ENCODE data around the gene CCSER2. TPM values are rescaled to one million over a fixed set of nuclear protein-coding genes. Genes with fewer than 3 reads are reported as not detected.

CCSER2 gene
- polyA plus RNA-seq, 4 donors: 9.8 to 22.8 (median 16.2) TPM

DNA sequence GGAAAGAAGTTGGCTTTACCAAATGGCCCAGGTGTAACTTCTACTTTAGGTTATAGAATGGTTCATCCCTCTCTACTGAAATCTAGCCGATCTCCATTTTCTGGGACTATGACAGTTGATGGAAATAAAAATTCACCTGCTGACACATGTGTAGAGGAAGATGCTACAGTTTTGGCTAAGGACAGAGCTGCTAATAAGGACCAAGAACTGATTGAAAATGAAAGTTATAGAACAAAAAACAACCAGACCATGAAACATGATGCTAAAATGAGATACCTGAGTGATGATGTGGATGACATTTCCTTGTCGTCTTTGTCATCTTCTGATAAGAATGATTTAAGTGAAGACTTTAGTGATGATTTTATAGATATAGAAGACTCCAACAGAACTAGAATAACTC is 43.6 kb downstream of the CCSER2 start:
- Histone ChIP-seq H3K27ac (ENCODE audit: low read depth in 1 of 3, low read length in 2 of 3) (no peak overlapping the region), H3K27me3 (ENCODE audit: control insufficient read depth in 3 of 3, insufficient read depth in 3 of 3, low read length in 3 of 3) (no peaks in the 10 kb centered on the region), H3K9me3 (ENCODE audit: control insufficient read depth in 2 of 2, insufficient read depth in 1 of 2, low read depth in 1 of 2, low read length in 1 of 2) (no peaks in the 10 kb centered on the region), H3K4me1 (ENCODE audit: control insufficient read depth in 3 of 3, insufficient read depth in 2 of 3, low read depth in 1 of 3, low read length in 2 of 3) (no peaks in the 10 kb centered on the region), H3K4me3 (ENCODE audit: low read depth in 1 of 3, low read length in 3 of 3) (no peak overlapping the region), H3K36me3 (ENCODE audit: control insufficient read depth in 3 of 3, insufficient read depth in 2 of 3, low read depth in 1 of 3, low read length in 3 of 3) (peaks cover 0 to 11% (median 3%) of the 10 kb centered on the region in 3 donors)
- WGBS, 3 donors: 89 to 91% (median 90%) methylated on average over 2 of the region's 2 CpGs
- DNase-seq (no peak), FAIRE-seq (no peak)

DNA sequence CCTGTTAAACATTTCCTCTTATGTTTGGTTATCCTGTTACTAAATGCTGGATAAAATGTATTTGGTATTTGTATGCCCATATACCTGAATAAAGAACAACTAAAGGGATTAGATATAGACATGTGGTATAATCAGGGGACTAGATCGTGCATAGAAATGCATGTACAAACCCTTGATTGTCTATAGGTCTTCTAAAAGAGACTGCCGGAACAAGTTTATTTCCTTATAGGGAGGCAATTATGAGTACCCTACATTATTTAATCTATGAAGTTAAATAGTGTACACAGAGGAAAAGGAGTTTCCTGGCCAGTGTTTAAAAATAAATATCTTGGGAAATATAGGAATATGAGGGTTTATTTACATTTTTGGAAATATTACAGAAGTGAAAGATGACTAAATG is 44.6 kb downstream of the CCSER2 start:
- 73 to 89% (median 82%) methylated on average over 2 of the region's 2 CpGs for WGBS, 3 donors
- no peaks in the 10 kb centered on the region for H3K27me3 ChIP-seq (ENCODE audit: control insufficient read depth in 3 of 3, insufficient read depth in 3 of 3, low read length in 3 of 3)
- DNase-seq: no peak
- H3K27ac ChIP-seq (ENCODE audit: low read depth in 1 of 3, low read length in 2 of 3): no peak overlapping the region
- no peak for FAIRE-seq
- no peaks in the 10 kb centered on the region for H3K9me3 ChIP-seq (ENCODE audit: control insufficient read depth in 2 of 2, insufficient read depth in 1 of 2, low read depth in 1 of 2, low read length in 1 of 2)
- no peaks in the 10 kb centered on the region for H3K4me1 ChIP-seq (ENCODE audit: control insufficient read depth in 3 of 3, insufficient read depth in 2 of 3, low read depth in 1 of 3, low read length in 2 of 3)
- peaks cover 0 to 11% (median 3%) of the 10 kb centered on the region in 3 donors for H3K36me3 ChIP-seq (ENCODE audit: control insufficient read depth in 3 of 3, insufficient read depth in 2 of 3, low read depth in 1 of 3, low read length in 3 of 3)
- H3K4me3 ChIP-seq (ENCODE audit: low read depth in 1 of 3, low read length in 3 of 3): no peak overlapping the region

DNA sequence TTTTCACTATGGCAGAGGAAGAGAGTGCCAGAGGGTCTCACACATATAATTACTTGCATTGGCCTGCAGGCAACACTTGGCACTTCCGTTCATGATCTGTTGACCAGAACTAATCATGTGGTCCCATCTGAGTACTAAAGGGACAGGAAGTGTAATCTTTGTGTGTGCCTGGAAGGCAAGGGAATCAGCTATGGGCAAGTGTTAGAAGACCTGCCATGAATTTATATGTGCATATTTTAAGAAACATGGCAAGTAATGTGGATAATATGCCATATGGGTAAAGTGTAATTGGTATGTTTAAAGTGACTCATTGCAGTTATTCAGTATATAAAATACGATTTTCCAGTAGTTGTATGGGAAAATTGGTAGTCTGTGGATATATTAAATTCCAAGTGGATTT is 46.1 kb downstream of the CCSER2 start:
- no peaks in the 10 kb centered on the region for H3K9me3 ChIP-seq (ENCODE audit: control insufficient read depth in 2 of 2, insufficient read depth in 1 of 2, low read depth in 1 of 2, low read length in 1 of 2)
- 59 to 64% (median 64%) methylated on average over 2 of the region's 2 CpGs for WGBS, 3 donors

GRCh38 chr10:84375011-84375410 is 46.6 kb downstream of the CCSER2 start:
- peak; percentile 61 to 64 for DNase-seq
- peaks cover 0 to 11% (median 3%) of the 10 kb centered on the region in 3 donors for H3K36me3 ChIP-seq (ENCODE audit: control insufficient read depth in 3 of 3, insufficient read depth in 2 of 3, low read depth in 1 of 3, low read length in 3 of 3)
- no peak overlapping the region for H3K27ac ChIP-seq (ENCODE audit: low read depth in 1 of 3, low read length in 2 of 3)
- no peak overlapping the region for H3K4me3 ChIP-seq (ENCODE audit: low read depth in 1 of 3, low read length in 3 of 3)
- no peak for FAIRE-seq
- no peaks in the 10 kb centered on the region for H3K27me3 ChIP-seq (ENCODE audit: control insufficient read depth in 3 of 3, insufficient read depth in 3 of 3, low read length in 3 of 3)
- H3K4me1 ChIP-seq (ENCODE audit: control insufficient read depth in 3 of 3, insufficient read depth in 2 of 3, low read depth in 1 of 3, low read length in 2 of 3): no peaks in the 10 kb centered on the region
- no peaks in the 10 kb centered on the region for H3K9me3 ChIP-seq (ENCODE audit: control insufficient read depth in 2 of 2, insufficient read depth in 1 of 2, low read depth in 1 of 2, low read length in 1 of 2)

More for the DNA sequence above, 46.1 kb downstream of the CCSER2 start:
- H3K4me1 ChIP-seq (ENCODE audit: control insufficient read depth in 3 of 3, insufficient read depth in 2 of 3, low read depth in 1 of 3, low read length in 2 of 3): no peaks in the 10 kb centered on the region
- peaks cover 0 to 11% (median 3%) of the 10 kb centered on the region in 3 donors for H3K36me3 ChIP-seq (ENCODE audit: control insufficient read depth in 3 of 3, insufficient read depth in 2 of 3, low read depth in 1 of 3, low read length in 3 of 3)
- FAIRE-seq (no peak), DNase-seq (no peak)
- no peaks in the 10 kb centered on the region for H3K27me3 ChIP-seq (ENCODE audit: control insufficient read depth in 3 of 3, insufficient read depth in 3 of 3, low read length in 3 of 3)
- no peak overlapping the region for H3K27ac ChIP-seq (ENCODE audit: low read depth in 1 of 3, low read length in 2 of 3)
- no peak overlapping the region for H3K4me3 ChIP-seq (ENCODE audit: low read depth in 1 of 3, low read length in 3 of 3)

GRCh38 chr10:84375881-84376280 is 47.5 kb downstream of the CCSER2 start:
- no peak overlapping the region for H3K4me3 ChIP-seq (ENCODE audit: low read depth in 1 of 3, low read length in 3 of 3)
- no peak for FAIRE-seq
- H3K36me3 ChIP-seq (ENCODE audit: control insufficient read depth in 3 of 3, insufficient read depth in 2 of 3, low read depth in 1 of 3, low read length in 3 of 3): peaks cover 3 to 11% (median 4%) of the 10 kb centered on the region in 3 donors
- WGBS, 3 donors: 81 to 100% (median 89%) methylated on average over 1 of the region's 1 CpG
- no peak for DNase-seq
- H3K27me3 ChIP-seq (ENCODE audit: control insufficient read depth in 3 of 3, insufficient read depth in 3 of 3, low read length in 3 of 3): no peaks in the 10 kb centered on the region
- no peaks in the 10 kb centered on the region for H3K9me3 ChIP-seq (ENCODE audit: control insufficient read depth in 2 of 2, insufficient read depth in 1 of 2, low read depth in 1 of 2, low read length in 1 of 2)
- no peak overlapping the region for H3K27ac ChIP-seq (ENCODE audit: low read depth in 1 of 3, low read length in 2 of 3)
- no peaks in the 10 kb centered on the region for H3K4me1 ChIP-seq (ENCODE audit: control insufficient read depth in 3 of 3, insufficient read depth in 2 of 3, low read depth in 1 of 3, low read length in 2 of 3)

DNA sequence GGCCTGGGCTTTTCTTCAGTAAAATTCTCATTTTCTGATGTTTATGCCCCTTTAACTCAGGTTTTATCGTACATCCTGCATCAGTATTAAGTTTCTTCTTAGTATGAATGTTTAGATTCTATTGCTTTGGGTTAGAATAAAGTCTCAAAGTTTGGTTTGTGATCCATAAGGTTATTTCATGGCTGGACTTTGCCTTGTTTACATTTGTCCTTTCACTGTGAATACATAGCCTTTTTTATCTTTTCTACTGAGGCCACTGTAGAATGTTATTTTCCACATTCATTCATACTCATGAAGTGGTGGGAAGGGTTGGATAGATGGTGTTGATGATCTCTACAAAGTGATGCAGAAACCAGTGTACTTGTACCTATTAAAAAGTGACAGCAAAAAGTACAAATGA is 59.8 kb downstream of the CCSER2 start:
- no peak for DNase-seq
- H3K4me1 ChIP-seq (ENCODE audit: control insufficient read depth in 3 of 3, insufficient read depth in 2 of 3, low read depth in 1 of 3, low read length in 2 of 3): no peaks in the 10 kb centered on the region
- no peak overlapping the region for H3K4me3 ChIP-seq (ENCODE audit: low read depth in 1 of 3, low read length in 3 of 3)
- H3K9me3 ChIP-seq (ENCODE audit: control insufficient read depth in 2 of 2, insufficient read depth in 1 of 2, low read depth in 1 of 2, low read length in 1 of 2): peaks cover 0 to 12% of the 10 kb centered on the region in 2 donors
- H3K36me3 ChIP-seq (ENCODE audit: control insufficient read depth in 3 of 3, insufficient read depth in 2 of 3, low read depth in 1 of 3, low read length in 3 of 3): peaks cover 3 to 5% (median 4%) of the 10 kb centered on the region in 3 donors
- 85 to 96% (median 93%) methylated on average over 1 of the region's 1 CpG for WGBS, 3 donors
- no peaks in the 10 kb centered on the region for H3K27me3 ChIP-seq (ENCODE audit: control insufficient read depth in 3 of 3, insufficient read depth in 3 of 3, low read length in 3 of 3)
- H3K27ac ChIP-seq (ENCODE audit: low read depth in 1 of 3, low read length in 2 of 3): no peak overlapping the region
- no peak for FAIRE-seq

DNA sequence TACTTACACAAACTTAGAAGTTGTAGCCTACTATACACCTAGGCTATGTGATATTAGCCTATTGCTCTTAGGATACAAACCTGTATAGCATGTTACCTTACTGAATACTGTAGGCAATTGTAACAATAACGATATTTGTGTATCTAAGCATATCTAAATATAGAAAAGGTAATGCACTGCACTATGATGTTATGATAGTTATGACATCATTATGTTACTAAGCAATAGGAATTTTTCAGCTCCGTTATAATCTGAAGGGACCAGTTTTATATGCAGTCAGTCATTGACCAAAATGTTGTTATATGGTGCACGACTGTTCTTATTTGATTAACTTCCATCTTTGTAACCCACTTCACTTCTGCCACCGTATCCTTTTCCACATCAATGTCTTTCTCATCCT is 62.0 kb downstream of the CCSER2 start:
- H3K27ac ChIP-seq (ENCODE audit: low read depth in 1 of 3, low read length in 2 of 3): no peak overlapping the region
- FAIRE-seq (no peak), DNase-seq (no peak)
- peaks cover 1 to 5% (median 3%) of the 10 kb centered on the region in 3 donors for H3K36me3 ChIP-seq (ENCODE audit: control insufficient read depth in 3 of 3, insufficient read depth in 2 of 3, low read depth in 1 of 3, low read length in 3 of 3)
- peaks cover 0 to 9% of the 10 kb centered on the region in 2 donors for H3K9me3 ChIP-seq (ENCODE audit: control insufficient read depth in 2 of 2, insufficient read depth in 1 of 2, low read depth in 1 of 2, low read length in 1 of 2)
- no peak overlapping the region for H3K4me3 ChIP-seq (ENCODE audit: low read depth in 1 of 3, low read length in 3 of 3)
- 93 to 95% (median 94%) methylated on average over 4 of the region's 4 CpGs for WGBS, 3 donors
- H3K4me1 ChIP-seq (ENCODE audit: control insufficient read depth in 3 of 3, insufficient read depth in 2 of 3, low read depth in 1 of 3, low read length in 2 of 3): no peaks in the 10 kb centered on the region
- H3K27me3 ChIP-seq (ENCODE audit: control insufficient read depth in 3 of 3, insufficient read depth in 3 of 3, low read length in 3 of 3): no peaks in the 10 kb centered on the region

- Histone ChIP-seq H3K27me3 (ENCODE audit: control insufficient read depth in 3 of 3, insufficient read depth in 3 of 3, low read length in 3 of 3) (no peaks in the 10 kb centered on the region), H3K27ac (ENCODE audit: low read depth in 1 of 3, low read length in 2 of 3) (no peak overlapping the region), H3K4me3 (ENCODE audit: low read depth in 1 of 3, low read length in 3 of 3) (no peak overlapping the region), H3K9me3 (ENCODE audit: control insufficient read depth in 2 of 2, insufficient read depth in 1 of 2, low read depth in 1 of 2, low read length in 1 of 2) (peaks cover 0 to 12% of the 10 kb centered on the region in 2 donors), H3K36me3 (ENCODE audit: control insufficient read depth in 3 of 3, insufficient read depth in 2 of 3, low read depth in 1 of 3, low read length in 3 of 3) (peaks cover 1 to 5% (median 3%) of the 10 kb centered on the region in 3 donors), H3K4me1 (ENCODE audit: control insufficient read depth in 3 of 3, insufficient read depth in 2 of 3, low read depth in 1 of 3, low read length in 2 of 3) (no peaks in the 10 kb centered on the region)
- DNase-seq (no peak), FAIRE-seq (no peak)
- 89 to 100% (median 97%) methylated on average over 4 of the region's 4 CpGs for WGBS, 3 donors
Measured at GRCh38 chr10:84391326-84391725, 62.9 kb downstream of the CCSER2 start.

DNA sequence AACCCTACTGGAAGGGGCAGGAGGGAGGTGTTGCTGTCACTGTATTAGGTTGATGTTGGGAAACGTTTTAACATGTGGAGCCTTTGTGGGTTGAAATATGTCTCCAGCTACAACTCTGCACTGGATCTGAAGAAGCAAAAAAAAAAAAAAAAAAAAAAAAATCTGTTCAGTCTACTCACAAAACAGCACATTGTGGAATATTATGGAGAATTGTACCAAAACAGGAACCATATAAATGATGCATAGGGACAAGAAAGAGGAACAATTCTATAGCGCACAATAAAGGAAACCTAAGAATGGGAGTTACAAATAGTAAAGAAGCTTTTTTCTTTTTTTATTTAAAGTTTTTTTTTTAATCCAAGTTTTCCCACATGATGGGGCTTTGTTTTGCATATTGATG is 63.8 kb downstream of the CCSER2 start:
- Histone ChIP-seq H3K9me3 (ENCODE audit: control insufficient read depth in 2 of 2, insufficient read depth in 1 of 2, low read depth in 1 of 2, low read length in 1 of 2) (peaks cover 0 to 9% of the 10 kb centered on the region in 2 donors), H3K4me1 (ENCODE audit: control insufficient read depth in 3 of 3, insufficient read depth in 2 of 3, low read depth in 1 of 3, low read length in 2 of 3) (no peaks in the 10 kb centered on the region), H3K4me3 (ENCODE audit: low read depth in 1 of 3, low read length in 3 of 3) (no peak overlapping the region), H3K27ac (ENCODE audit: low read depth in 1 of 3, low read length in 2 of 3) (no peak overlapping the region), H3K36me3 (ENCODE audit: control insufficient read depth in 3 of 3, insufficient read depth in 2 of 3, low read depth in 1 of 3, low read length in 3 of 3) (peaks cover 1 to 5% (median 3%) of the 10 kb centered on the region in 3 donors), H3K27me3 (ENCODE audit: control insufficient read depth in 3 of 3, insufficient read depth in 3 of 3, low read length in 3 of 3) (no peaks in the 10 kb centered on the region)
- DNase-seq: no peak
- WGBS, 3 donors: 80 to 86% (median 81%) methylated on average over 2 of the region's 2 CpGs
- FAIRE-seq: no peak
